ENCODE measurements around the gene THEMIS2. TPM values are rescaled to one million over a fixed set of nuclear protein-coding genes. Genes with fewer than 3 reads are reported as not detected.
A peak's percentile ranks its signal among the peaks of the same experiment; 100 is the strongest.
"Not testable (repeated sequence)": the region's sequence is repeated elsewhere in the genome, so short reads cannot be mapped to it uniquely, and the experiment has no call there.

THEMIS2 gene
- 10 to 100 TPM in 2 of 3 donors, 1 to 10 TPM in 1; 3.8 to 17.7 (median 15.6) TPM for total RNA-seq
- long read RNA-seq, donor 1, partial matches to known transcripts = 4 of 11 reads
- long read RNA-seq, donor 1, other reads (novel, unspliced or antisense) = 2 of 11 reads
- long read RNA-seq, donor 2, partial matches to known transcripts = 1 of 3 reads
- long read RNA-seq, donor 2, other reads (novel, unspliced or antisense) = 0 of 3 reads

DNA sequence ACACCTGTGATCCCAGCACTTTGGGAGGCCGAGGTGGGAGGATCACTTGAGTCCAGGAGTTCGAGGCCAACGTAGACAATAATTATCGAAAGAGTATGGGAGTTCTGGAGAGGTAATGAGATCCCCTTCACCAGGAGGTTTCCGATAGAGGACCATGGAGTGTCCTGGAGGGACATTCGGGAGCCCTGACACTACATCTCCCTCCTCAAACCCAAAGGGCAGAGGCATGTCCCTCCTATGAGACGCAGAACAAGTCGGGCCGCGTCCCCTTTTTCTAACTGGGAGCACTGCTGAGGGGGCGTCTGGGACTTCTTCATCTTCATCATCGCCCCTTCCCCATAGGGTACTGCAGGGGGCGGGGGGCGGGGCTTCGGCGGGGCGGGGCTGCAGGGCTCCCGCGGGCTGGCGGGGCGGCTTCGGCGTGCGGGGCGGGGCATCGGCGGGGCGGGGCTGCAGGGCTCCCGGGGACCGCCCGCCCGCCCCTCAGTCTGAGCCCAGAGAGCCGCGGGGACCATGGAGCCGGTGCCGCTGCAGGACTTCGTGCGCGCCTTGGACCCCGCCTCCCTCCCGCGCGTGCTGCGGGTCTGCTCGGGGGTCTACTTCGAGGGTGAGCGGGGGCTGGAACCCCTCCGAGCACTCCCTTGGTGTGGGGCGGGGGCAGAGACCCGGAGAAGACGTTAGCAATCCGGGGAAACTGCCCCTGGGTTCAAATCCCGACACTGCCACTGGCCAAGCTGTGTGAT is at the start of gene THEMIS2:
TSS of gene THEMIS2 (plus strand) at position 486 of the 743 bp plus-strand sequence. CDS start at position 514, 28 bp downstream.
- intact Hi-C loops (cut with DNase I, micrococcal nuclease) = no loop called here
- TF ChIP-seq, protein P1, sequence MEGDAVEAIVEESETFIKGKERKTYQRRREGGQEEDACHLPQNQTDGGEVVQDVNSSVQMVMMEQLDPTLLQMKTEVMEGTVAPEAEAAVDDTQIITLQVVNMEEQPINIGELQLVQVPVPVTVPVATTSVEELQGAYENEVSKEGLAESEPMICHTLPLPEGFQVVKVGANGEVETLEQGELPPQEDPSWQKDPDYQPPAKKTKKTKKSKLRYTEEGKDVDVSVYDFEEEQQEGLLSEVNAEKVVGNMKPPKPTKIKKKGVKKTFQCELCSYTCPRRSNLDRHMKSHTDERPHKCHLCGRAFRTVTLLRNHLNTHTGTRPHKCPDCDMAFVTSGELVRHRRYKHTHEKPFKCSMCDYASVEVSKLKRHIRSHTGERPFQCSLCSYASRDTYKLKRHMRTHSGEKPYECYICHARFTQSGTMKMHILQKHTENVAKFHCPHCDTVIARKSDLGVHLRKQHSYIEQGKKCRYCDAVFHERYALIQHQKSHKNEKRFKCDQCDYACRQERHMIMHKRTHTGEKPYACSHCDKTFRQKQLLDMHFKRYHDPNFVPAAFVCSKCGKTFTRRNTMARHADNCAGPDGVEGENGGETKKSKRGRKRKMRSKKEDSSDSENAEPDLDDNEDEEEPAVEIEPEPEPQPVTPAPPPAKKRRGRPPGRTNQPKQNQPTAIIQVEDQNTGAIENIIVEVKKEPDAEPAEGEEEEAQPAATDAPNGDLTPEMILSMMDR (IDR thresholded peaks at IDR 0.05) = no peak
- Histone ChIP-seq H3K4me3 (no peak within 1 kb of the TSS), H3K4me1 (ENCODE audit: low read depth) (peaks cover 20% of the 10 kb centered on the region), H3K9me3 (no peaks in the 10 kb centered on the region), H3K36me3 (ENCODE audit: low read depth) (no peaks in the 10 kb centered on the region)
- ATAC-seq (peak; percentile 77), DNase-seq (peak; percentile 74 to 86 (median 78))

DNA sequence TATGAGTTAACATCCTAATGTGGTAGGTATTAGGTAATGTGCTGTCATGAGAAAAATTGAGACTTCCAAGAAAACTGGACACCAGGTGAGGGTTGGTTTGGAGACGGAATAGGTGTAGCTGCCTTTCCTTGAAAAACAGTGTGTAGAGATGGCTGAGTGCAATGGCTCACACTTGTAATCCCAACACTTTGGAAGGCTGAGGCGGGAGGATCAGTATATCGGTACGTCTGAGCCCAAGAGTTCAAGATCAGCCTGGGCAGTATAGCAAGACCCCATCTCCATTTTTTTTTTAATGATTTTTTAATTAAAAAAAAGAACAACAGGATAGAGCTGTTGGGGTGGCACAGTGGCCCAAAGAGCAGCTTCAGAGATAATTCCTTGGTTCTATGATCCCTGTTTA is 48.6 kb upstream of the THEMIS2 start:
- DNase-seq (no peak), ATAC-seq (no peak)
- intact Hi-C loops (cut with DNase I, micrococcal nuclease) = no loop called here
- Histone ChIP-seq H3K9me3 (no peaks in the 10 kb centered on the region), H3K4me1 (ENCODE audit: low read depth) (no peaks in the 10 kb centered on the region), H3K36me3 (ENCODE audit: low read depth) (peaks cover 11% of the 10 kb centered on the region), H3K4me3 (no peak overlapping the region)
- TF ChIP-seq, protein P1 (IDR thresholded peaks at IDR 0.05) = no peak

DNA sequence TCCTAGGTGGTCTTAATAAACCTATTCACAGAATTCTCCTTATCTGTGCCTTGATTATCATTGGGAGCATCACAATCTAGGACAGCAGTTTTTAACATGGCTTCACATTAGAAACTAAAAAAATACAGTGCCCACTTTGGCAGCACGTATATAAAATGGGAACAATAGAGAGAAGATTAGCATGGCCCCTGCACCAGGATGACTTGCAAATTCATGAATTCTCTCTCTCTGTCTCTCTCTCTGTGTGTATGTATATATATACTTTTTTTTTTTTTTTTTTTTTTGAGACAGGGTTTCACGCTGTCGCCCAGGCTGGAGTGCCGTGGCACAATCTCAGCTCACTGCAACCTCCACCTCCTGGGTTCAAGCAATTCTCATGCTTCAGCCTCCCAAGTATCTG is 47.9 kb upstream of the THEMIS2 start:
- intact Hi-C loops (cut with DNase I, micrococcal nuclease) = no loop called here
- DNase-seq (no peak), ATAC-seq (no peak)
- no peak overlapping the region for H3K4me3 ChIP-seq
- TF ChIP-seq, protein P1 (IDR thresholded peaks at IDR 0.05) = no peak
- H3K4me1 ChIP-seq (ENCODE audit: low read depth) = no peaks in the 10 kb centered on the region
- H3K36me3 ChIP-seq (ENCODE audit: low read depth) = peaks cover 8% of the 10 kb centered on the region
- H3K9me3 ChIP-seq = no peaks in the 10 kb centered on the region

DNA sequence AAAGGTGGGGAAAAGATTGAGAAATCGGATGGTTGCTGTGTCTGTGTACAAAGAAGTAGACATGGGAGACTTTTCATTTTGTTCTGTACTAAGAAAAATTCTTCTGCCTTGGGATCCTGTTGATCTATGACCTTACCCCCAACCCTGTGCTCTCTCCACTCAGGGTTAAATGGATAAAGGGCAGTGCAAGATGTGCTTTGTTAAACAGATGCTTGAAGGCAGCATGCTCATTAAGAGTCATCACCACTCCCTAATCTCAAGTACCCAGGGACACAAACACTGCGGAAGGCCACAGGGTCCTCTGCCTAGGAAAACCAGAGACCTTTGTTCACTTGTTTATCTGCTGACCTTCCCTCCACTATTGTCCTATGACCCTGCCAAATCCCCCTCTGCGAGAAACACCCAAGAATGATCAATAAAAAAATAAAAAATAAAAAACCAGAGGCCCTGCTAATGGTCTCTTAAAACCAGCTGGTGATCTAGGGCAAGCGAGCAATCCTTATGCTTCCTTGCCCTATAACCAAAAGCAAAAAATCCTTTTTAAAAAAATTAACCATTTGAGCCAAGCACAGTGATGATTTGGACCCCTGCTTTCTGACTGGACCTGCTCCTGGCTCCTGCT is 42.9 kb upstream of the THEMIS2 start:
- ATAC-seq; H3K36me3 ChIP-seq (ENCODE audit: low read depth); intact Hi-C loops (cut with DNase I, micrococcal nuclease); H3K4me3 ChIP-seq; H3K9me3 ChIP-seq; DNase-seq: not testable (repeated sequence)
- H3K4me1 ChIP-seq (ENCODE audit: low read depth) = peaks cover 12% of the 10 kb centered on the region

DNA sequence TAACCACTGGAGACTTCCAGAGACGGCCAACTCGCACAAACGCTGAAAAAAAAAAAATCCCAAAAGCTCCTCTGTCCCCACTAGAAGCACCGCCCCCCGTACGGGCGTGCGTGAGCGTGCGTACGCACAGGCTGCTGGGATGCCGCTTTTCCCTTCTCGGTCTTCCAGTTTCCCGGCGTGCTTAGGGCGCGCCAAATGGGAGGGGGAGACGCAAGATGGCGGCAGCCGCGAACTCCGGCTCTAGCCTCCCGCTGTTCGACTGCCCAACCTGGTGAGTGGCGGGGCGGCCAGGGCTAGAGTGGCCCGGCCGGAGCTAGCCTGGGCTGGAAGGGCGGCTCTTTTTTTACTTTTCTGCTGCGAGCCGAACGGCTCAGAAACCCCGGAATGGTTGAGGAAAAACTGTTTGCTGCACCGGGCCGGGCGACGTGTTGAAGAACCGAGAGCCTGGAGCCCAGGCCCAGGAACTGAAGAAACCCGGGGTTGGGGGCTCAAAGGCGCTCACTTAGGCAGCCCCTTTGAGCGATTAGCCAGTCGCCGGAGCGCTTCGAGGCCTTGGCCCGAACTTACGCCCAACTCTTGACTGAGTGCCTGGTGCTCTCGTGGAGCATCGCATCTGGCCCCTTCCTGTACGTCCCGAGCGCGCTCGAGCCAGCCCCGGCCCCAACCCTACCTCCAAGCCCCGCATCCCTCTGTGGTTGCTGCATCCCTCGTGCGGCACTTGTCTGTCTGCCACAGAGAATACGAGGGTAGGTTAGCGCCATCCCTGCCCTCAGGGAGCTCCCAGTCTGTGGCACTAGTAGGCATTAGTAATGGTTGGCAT is 41.5 kb upstream of the THEMIS2 start, which contains the start of gene PPP1R8:
TSS of gene PPP1R8 (plus strand) at position 162 of the 820 bp plus-strand sequence. CDS start at position 216, 54 bp downstream.
- DNase-seq = peak; percentile 93 to 96 (median 96)
- Histone ChIP-seq H3K36me3 (ENCODE audit: low read depth) (no peaks in the 10 kb centered on the region), H3K4me3 (peak within 1 kb of the TSS; percentile 98), H3K4me1 (ENCODE audit: low read depth) (peaks cover 12% of the 10 kb centered on the region), H3K9me3 (no peaks in the 10 kb centered on the region)
- TF ChIP-seq, protein P1 (IDR thresholded peaks at IDR 0.05) = no peak
- intact Hi-C loops (cut with DNase I, micrococcal nuclease) = no loop called here
- peak; percentile 100 for ATAC-seq

Measured in mucosa of descending colon (tissue), 3 donors.